GM12864 (cell line): ENCODE measurements around the gene PEX7.
"Not testable (repeated sequence)": the region's sequence is repeated elsewhere in the genome, so short reads cannot be mapped to it uniquely, and the experiment has no call there.

Experiments used
- DNase-seq: peaks from one replicate; pipeline ENCODE4 v3.0.0-alpha.2; 2011; ENCODE audit warnings: low read depth
- H3K4me3 ChIP-seq: 2 replicates; pipeline ENCODE4 v1.5.1; 2011; ENCODE audit warnings: mild to moderate bottlenecking, low read depth, low read length, control low read depth
- CTCF ChIP-seq: IDR thresholded peaks from 2 replicates; pipeline ENCODE4 v1.5.1; 2011; ENCODE audit warnings: low read depth, mild to moderate bottlenecking, moderate library complexity, low read length, control low read depth, inconsistent platforms; ENCODE audit errors: missing control alignments

Gene PEX7

DNA sequence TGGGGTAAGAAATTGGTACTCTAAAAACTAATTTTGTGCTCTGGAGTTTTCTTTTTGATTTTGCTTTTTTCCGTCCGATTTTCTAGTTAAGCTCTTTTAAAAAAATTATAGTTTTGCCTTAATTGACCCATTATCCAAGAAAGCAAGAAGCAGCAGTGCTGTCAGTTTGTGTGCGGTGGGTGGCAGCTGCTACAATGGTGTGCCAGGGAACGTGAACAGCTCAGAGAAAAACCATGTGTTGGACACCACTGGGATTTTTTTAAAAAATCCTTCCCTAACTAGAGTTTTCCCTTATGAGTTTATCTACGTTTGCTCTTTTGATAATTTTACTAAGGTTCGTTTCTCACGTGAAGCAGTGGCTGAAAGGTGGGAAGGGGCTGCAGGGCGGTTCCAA, 38.1 kb upstream of the PEX7 start:
- DNase-seq: no peak
- peak overlapping the region; percentile 43 for H3K4me3 ChIP-seq

GRCh38 chr6:136784910-136785746, 37.3 kb upstream of the PEX7 start:
- no peak for DNase-seq
- H3K4me3 ChIP-seq: peak overlapping the region; percentile 43
- no peak for TF ChIP-seq CTCF

More for the DNA sequence above, 38.1 kb upstream of the PEX7 start:
- no peak for TF ChIP-seq CTCF

DNA sequence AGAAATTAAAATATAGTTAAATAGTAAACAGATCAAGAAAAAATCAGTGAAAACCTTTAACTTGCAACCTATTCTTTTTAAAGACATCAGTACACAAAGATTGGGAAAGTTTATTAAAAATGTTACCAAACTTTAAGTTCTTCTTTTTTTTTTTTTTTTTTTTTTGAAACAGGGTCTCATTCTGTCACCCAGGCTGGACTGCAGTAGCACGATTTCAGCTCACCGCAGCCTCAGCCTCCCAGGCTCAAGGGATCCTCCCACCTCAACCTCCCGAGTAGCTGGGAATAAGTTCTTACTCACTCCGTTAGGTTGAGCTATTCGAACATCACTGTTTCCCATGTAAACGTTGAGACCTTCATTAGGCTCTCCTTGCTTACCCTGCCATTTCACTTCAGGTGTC, 35.7 kb upstream of the PEX7 start:
- no peak for DNase-seq
- TF ChIP-seq CTCF: no peak
- no peak overlapping the region for H3K4me3 ChIP-seq

GRCh38 chr6:136787726-136788068, 34.7 kb upstream of the PEX7 start:
- H3K4me3 ChIP-seq: peak overlapping the region; percentile 18; the same call in 1 of the 2 replicates
- no peak for TF ChIP-seq CTCF
- DNase-seq: no peak

- no peak for TF ChIP-seq CTCF
- H3K4me3 ChIP-seq: peak overlapping the region; percentile 94; the same call in 1 of the 2 replicates
- DNase-seq: no peak
These were observed 34.1 kb upstream of the PEX7 start for GRCh38 chr6:136788069-136788902.

- H3K4me3 ChIP-seq: peak overlapping the region; percentile 94
These were observed 33.0 kb upstream of the PEX7 start for GRCh38 chr6:136789440-136789839.

More at GRCh38 chr6:136789440-136789839, 33.0 kb upstream of the PEX7 start:
- DNase-seq: not testable (repeated sequence)
